H9 (cell line): ENCODE data around the gene MCU. TPM values are rescaled to one million over a fixed set of nuclear protein-coding genes. Genes with fewer than 3 reads are reported as not detected.

Source experiments
- DNase-seq: peaks from one replicate; pipeline ENCODE4 v3.0.0-alpha.2; 2017
- H2AFZ ChIP-seq: one replicate; pipeline ENCODE4 v1.6.1; 2013; ENCODE audit warnings: mild to moderate bottlenecking, low read length, control low read depth, moderate library complexity
- H2AK5ac ChIP-seq: 2 replicates; pipeline ENCODE4 v1.6.1; 2013; ENCODE audit warnings: low read length, control low read depth, mixed read lengths; ENCODE audit not compliant: insufficient read length
- H2BK120ac ChIP-seq: one replicate; pipeline ENCODE4 v1.6.1; 2013; ENCODE audit warnings: low read depth, mild to moderate bottlenecking, low read length, control low read depth, inconsistent platforms; ENCODE audit not compliant: poor library complexity, severe bottlenecking
- H2BK12ac ChIP-seq: 2 replicates; pipeline ENCODE4 v1.6.1; 2013; ENCODE audit warnings: low read length, control low read depth, mixed read lengths, low read depth; ENCODE audit not compliant: insufficient read length
- H2BK15ac ChIP-seq: 2 replicates; pipeline ENCODE4 v1.6.1; 2013; ENCODE audit warnings: low read depth, low read length, control low read depth
- H2BK20ac ChIP-seq: one replicate; pipeline ENCODE4 v1.6.1; 2013; ENCODE audit warnings: low read depth, mild to moderate bottlenecking, low read length, control low read depth, inconsistent platforms; ENCODE audit not compliant: poor library complexity, severe bottlenecking
- H2BK5ac ChIP-seq: 2 replicates; pipeline ENCODE4 v1.6.1; 2013; ENCODE audit warnings: low read length, control low read depth, mixed read lengths; ENCODE audit not compliant: insufficient read length
- H3K14ac ChIP-seq: 2 replicates; pipeline ENCODE4 v1.6.1; 2013; ENCODE audit warnings: low read length, control low read depth; ENCODE audit not compliant: insufficient read depth
- H3K18ac ChIP-seq: 2 replicates; pipeline ENCODE4 v1.6.1; 2013; ENCODE audit warnings: low read depth, mild to moderate bottlenecking, mixed read lengths, low read length, control low read depth; ENCODE audit not compliant: insufficient read length
- H3K23ac ChIP-seq: 2 replicates; pipeline ENCODE4 v1.6.1; 2013; ENCODE audit warnings: low read length, control low read depth, mixed read lengths, low read depth; ENCODE audit not compliant: insufficient read length
- H3K23me2 ChIP-seq: 2 replicates; pipeline ENCODE4 v1.6.1; 2013; ENCODE audit warnings: low read depth, mild to moderate bottlenecking, mixed read lengths, low read length, control low read depth; ENCODE audit not compliant: insufficient read length, poor library complexity, severe bottlenecking
- H3K27ac ChIP-seq: 2 replicates; pipeline ENCODE4 v1.5.1; 2013; ENCODE audit warnings: low read length, control low read depth, mixed read lengths, low read depth; ENCODE audit not compliant: insufficient read length
- H3K27me3 ChIP-seq: 2 replicates; pipeline ENCODE4 v1.6.1; 2013; ENCODE audit warnings: low read length, control low read depth, inconsistent platforms; ENCODE audit not compliant: insufficient read depth
- H3K4ac ChIP-seq: 2 replicates; pipeline ENCODE4 v1.6.1; 2013; ENCODE audit warnings: low read depth, mild to moderate bottlenecking, control low read depth, inconsistent platforms, low read length, moderate library complexity
- H3K4me1 ChIP-seq: 2 replicates; pipeline ENCODE4 v1.6.1; 2013; ENCODE audit warnings: low read length, control low read depth, inconsistent platforms; ENCODE audit not compliant: insufficient read depth
- H3K4me2 ChIP-seq: 2 replicates; pipeline ENCODE4 v1.6.1; 2013; ENCODE audit warnings: low read length, control low read depth, mixed read lengths; ENCODE audit not compliant: insufficient read length, insufficient read depth
- H3K56ac ChIP-seq: 2 replicates; pipeline ENCODE4 v1.6.1; 2013; ENCODE audit warnings: low read depth, mild to moderate bottlenecking, mixed read lengths, low read length, control low read depth; ENCODE audit not compliant: insufficient read length
- H3K79me1 ChIP-seq: 2 replicates; pipeline ENCODE4 v1.6.1; 2013; ENCODE audit warnings: low read depth, mild to moderate bottlenecking, moderate library complexity, low read length, control low read depth, inconsistent platforms; ENCODE audit not compliant: insufficient read depth, poor library complexity, severe bottlenecking
- H3K79me2 ChIP-seq: 2 replicates; pipeline ENCODE4 v1.6.1; 2013; ENCODE audit warnings: low read length, control low read depth, inconsistent platforms; ENCODE audit not compliant: insufficient read depth
- H3K9ac ChIP-seq: 2 replicates; pipeline ENCODE4 v1.6.1; 2013; ENCODE audit warnings: low read length, control low read depth, mixed read lengths; ENCODE audit not compliant: insufficient read length; ENCODE audit errors: extremely low read depth
- H3K9me3 ChIP-seq: one replicate; pipeline ENCODE4 v1.6.1; 2013; ENCODE audit warnings: low read depth, low read length, inconsistent platforms; ENCODE audit not compliant: control insufficient read depth
- H3T11ph ChIP-seq: one replicate; pipeline ENCODE4 v1.6.1; 2013; ENCODE audit warnings: mild to moderate bottlenecking, low read length, control low read depth, inconsistent platforms
- H4K20me1 ChIP-seq: one replicate; pipeline ENCODE4 v1.6.1; 2013; ENCODE audit not compliant: control insufficient read depth, insufficient read length, insufficient read depth
- H4K5ac ChIP-seq: 2 replicates; pipeline ENCODE4 v1.6.1; 2013; ENCODE audit warnings: low read depth, mild to moderate bottlenecking, mixed read lengths, low read length, control low read depth; ENCODE audit not compliant: insufficient read length
- H4K8ac ChIP-seq: replicated peaks from 2 replicates; pipeline ENCODE4 v1.6.1; 2013; ENCODE audit warnings: low read length, control low read depth, mixed read lengths, low read depth; ENCODE audit not compliant: insufficient read length
- H4K91ac ChIP-seq: 2 replicates; pipeline ENCODE4 v1.6.1; 2013; ENCODE audit warnings: low read depth, mild to moderate bottlenecking, moderate library complexity, mixed read lengths, low read length, control low read depth; ENCODE audit not compliant: insufficient read length
- H3K27ac Mint-ChIP-seq, 3 experiments: 2 replicates in 2 of 3; 3 replicates in 1 of 3; pipeline ENCODE4 v1.8.0; 2020 to 2021; ENCODE audit warnings: mixed read lengths in 3 of 3, mild to moderate bottlenecking in 1 of 3, moderate library complexity in 1 of 3
- H3K27me3 Mint-ChIP-seq: 2 replicates; pipeline ENCODE4 v1.8.0; 2021; ENCODE audit warnings: low read depth, mild to moderate bottlenecking, moderate library complexity, mixed read lengths
- H3K36me3 Mint-ChIP-seq, 3 experiments: 2 replicates in 2 of 3; 3 replicates in 1 of 3; pipeline ENCODE4 v1.8.0; 2020 to 2021; ENCODE audit warnings: low read depth in 3 of 3, mixed read lengths in 3 of 3; ENCODE audit not compliant: insufficient read depth in 1 of 3
- H3K4me1 Mint-ChIP-seq, 2 experiments: 2 replicates each; pipeline ENCODE4 v1.8.0; 2020; ENCODE audit warnings: mixed read lengths in 2 of 2
- H3K4me3 Mint-ChIP-seq, 2 experiments: 2 replicates in 1 of 2; 3 replicates in 1 of 2; pipeline ENCODE4 v1.8.0; 2020 to 2021; ENCODE audit warnings: mild to moderate bottlenecking in 2 of 2, mixed read lengths in 2 of 2, moderate library complexity in 1 of 2
- H3K9me3 Mint-ChIP-seq, 2 experiments: 2 replicates in 1 of 2; 3 replicates in 1 of 2; pipeline ENCODE4 v1.8.0; 2020; ENCODE audit warnings: mild to moderate bottlenecking in 2 of 2, mixed read lengths in 2 of 2, moderate library complexity in 1 of 2
- CTCF ChIP-seq: fragments of 200-600 bp; sonication (generic); conservative IDR thresholded peaks from 3 replicates; pipeline ENCODE4 v1.8.0; 2021; ENCODE audit warnings: antibody characterized with exemption, mild to moderate bottlenecking
- WGBS: extraction: QIAGEN DNeasy Blood & Tissue Kit; methylation state at CpG from one replicate; pipeline ENCODE4 v1.1.7; 2013; ENCODE audit warnings: missing lambda C conversion rate, low lambda C conversion rate, mixed read lengths; ENCODE audit not compliant: insufficient read length; ENCODE audit errors: extremely low coverage; 5-methylcytosine and 5-hydroxymethylcytosine counted together
- total RNA-seq: library from RNA; stranded (reverse); gene quantifications from 2 replicates; pipeline ENCODE4 v1.2.1, GENCODE V29; 2021

MCU gene
- total RNA-seq, 1 experiment from 2014 or later, result 36.6 TPM

GRCh38 chr10:72746426-72747363 is 54.8 kb downstream of the MCU start:
- H3K4me3 Mint-ChIP-seq, result no peak overlapping the region
- no peaks in the 10 kb centered on the region for H3K27me3 ChIP-seq
- H2BK5ac ChIP-seq, result no peak overlapping the region
- no peaks in the 10 kb centered on the region for H4K20me1 ChIP-seq
- peaks cover 6% of the 10 kb centered on the region; the same call in 1 of the 2 replicates for H3K79me2 ChIP-seq
- no peak overlapping the region for H2BK12ac ChIP-seq
- H2AFZ ChIP-seq, result no peak overlapping the region
- H3K4me2 ChIP-seq, result no peak overlapping the region
- H3K9me3 ChIP-seq, result no peaks in the 10 kb centered on the region
- no peak overlapping the region for H3T11ph ChIP-seq
- peaks cover 6% of the 10 kb centered on the region for H3K79me1 ChIP-seq
- H4K8ac ChIP-seq, result no peak overlapping the region
- H3K4ac ChIP-seq, result no peak overlapping the region
- no peak overlapping the region for H3K14ac ChIP-seq
- peaks cover 15 to 34% of the 10 kb centered on the region in 2 experiments for H3K4me1 Mint-ChIP-seq
- no peak for TF ChIP-seq CTCF
- no peak overlapping the region for H4K91ac ChIP-seq
- H3K27me3 Mint-ChIP-seq, result no peaks in the 10 kb centered on the region
- no peak for DNase-seq
- H3K9me3 Mint-ChIP-seq, result no peaks in the 10 kb centered on the region
- H2AK5ac ChIP-seq, result no peak overlapping the region
- H3K27ac Mint-ChIP-seq, result peak overlapping the region; percentile 7 to 75 (median 70); a peak in 4 of 7 replicates
- no peak overlapping the region for H2BK15ac ChIP-seq
- no peaks in the 10 kb centered on the region for H3K4me1 ChIP-seq
- H3K23ac ChIP-seq, result no peak overlapping the region
- H2BK20ac ChIP-seq, result no peak overlapping the region
- no peaks in the 10 kb centered on the region for H3K23me2 ChIP-seq
- no peak overlapping the region for H2BK120ac ChIP-seq
- no peak overlapping the region for H3K27ac ChIP-seq
- H3K36me3 Mint-ChIP-seq, result peaks cover 0 to 4% (median 0%) of the 10 kb centered on the region in 3 experiments; a peak in 3 of 7 replicates
- no peak overlapping the region for H3K18ac ChIP-seq
- H4K5ac ChIP-seq, result no peak overlapping the region
- no peak overlapping the region for H3K9ac ChIP-seq
- H3K56ac ChIP-seq, result no peak overlapping the region
- WGBS, result no CpG with 5 or more reads among the region's 3 CpGs
